Activated naive CD4-positive, alpha-beta T cell treated with anti-CD3 and anti-CD28 coated beads, Interleukin-2, amount 10 ng/mL, durations not matched to agents 7 days and 5 days (primary cell): Measurements from ENCODE around the gene FTSJ1.

ENCODE experiments used
- CTCF ChIA-PET: fragments of 350-600 bp; sonication (Branson Sonifier 250); formaldehyde crosslinking; loops from one replicate; lab custom pipeline; 2021; ENCODE audit warnings: antibody characterized with exemption; lab: Charles Lee
- DNase-seq: peaks from one replicate; pipeline ENCODE4 v3.0.0-alpha.2; 2020
- H3K27ac Mint-ChIP-seq: one replicate; pipeline ENCODE4 v1.8.0; 2021; ENCODE audit warnings: mild to moderate bottlenecking, moderate library complexity, mixed read lengths
- H3K27me3 Mint-ChIP-seq: one replicate; pipeline ENCODE4 v1.8.0; 2021; ENCODE audit warnings: mild to moderate bottlenecking, mixed read lengths
- H3K36me3 Mint-ChIP-seq: one replicate; pipeline ENCODE4 v1.8.0; 2021; ENCODE audit warnings: mixed read lengths
- H3K4me1 Mint-ChIP-seq: one replicate; pipeline ENCODE4 v1.8.0; 2021; ENCODE audit warnings: mixed read lengths
- H3K4me3 Mint-ChIP-seq: one replicate; pipeline ENCODE4 v1.8.0; 2021; ENCODE audit warnings: mild to moderate bottlenecking, moderate library complexity, mixed read lengths
- H3K9me3 Mint-ChIP-seq: one replicate; pipeline ENCODE4 v1.8.0; 2021; ENCODE audit warnings: mixed read lengths

Gene FTSJ1

DNA sequence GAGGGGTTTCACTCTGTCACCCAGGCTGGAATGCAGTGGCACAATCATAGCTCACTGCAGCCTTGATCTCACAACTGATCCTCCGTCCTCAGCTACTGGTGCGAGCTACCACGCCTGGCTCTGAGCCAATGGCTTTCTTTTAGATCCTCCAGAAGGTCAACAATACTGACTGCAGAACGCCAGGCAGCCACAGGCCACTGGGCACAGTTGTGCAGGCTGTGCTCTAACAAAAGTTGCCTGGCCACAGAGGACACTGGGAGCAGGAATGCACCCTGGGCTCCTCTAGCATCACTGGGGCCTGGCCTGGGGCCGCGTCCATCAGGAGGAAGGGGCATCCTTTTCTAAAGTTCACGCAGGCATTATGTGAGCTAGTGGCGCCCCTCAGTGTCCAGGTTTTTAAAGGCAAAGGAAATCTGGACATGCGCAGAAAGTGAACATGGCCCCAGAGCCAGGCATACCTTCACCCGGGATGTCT lies 17.9 kb downstream of the FTSJ1 start:
- Mint-ChIP-seq H3K4me1 (no peaks in the 10 kb centered on the region), H3K9me3 (no peaks in the 10 kb centered on the region), H3K36me3 (no peaks in the 10 kb centered on the region), H3K4me3 (no peak overlapping the region), H3K27me3 (peaks cover 22% of the 10 kb centered on the region), H3K27ac (no peak overlapping the region)
- peak; percentile 34 for DNase-seq
- CTCF ChIA-PET = interaction anchor here (0.9 to 1.8 kb wide), 3 partner anchors 14 to 20 kb away, joined by 3 to 4 read pairs (median 4); no protein-coding TSS in a partner anchor

DNA sequence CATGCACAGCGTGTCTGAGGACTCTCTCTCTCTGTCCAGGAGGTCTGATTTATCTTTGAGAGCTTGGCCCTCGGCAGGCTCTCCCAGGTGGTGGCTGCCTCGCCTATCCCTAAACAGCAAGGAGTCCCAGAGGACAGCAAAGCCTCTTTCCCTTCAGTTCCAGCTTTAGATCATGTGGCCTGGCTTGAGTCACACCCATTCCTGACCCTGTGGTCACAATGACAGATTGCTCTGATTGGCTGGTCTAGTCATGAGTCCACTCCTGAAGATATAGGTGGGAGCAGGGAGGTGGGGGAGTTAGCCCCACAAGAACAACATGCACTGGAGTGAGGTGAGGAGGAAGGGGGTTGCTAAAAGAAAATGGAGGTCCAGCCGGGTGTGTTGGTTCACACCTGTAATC lies 20.7 kb downstream of the FTSJ1 start:
- Mint-ChIP-seq H3K27ac (no peak overlapping the region), H3K4me1 (no peaks in the 10 kb centered on the region), H3K36me3 (no peaks in the 10 kb centered on the region), H3K9me3 (no peaks in the 10 kb centered on the region), H3K4me3 (no peak overlapping the region), H3K27me3 (peaks cover 35% of the 10 kb centered on the region)
- DNase-seq = no peak
- CTCF ChIA-PET = no interaction called here

DNA sequence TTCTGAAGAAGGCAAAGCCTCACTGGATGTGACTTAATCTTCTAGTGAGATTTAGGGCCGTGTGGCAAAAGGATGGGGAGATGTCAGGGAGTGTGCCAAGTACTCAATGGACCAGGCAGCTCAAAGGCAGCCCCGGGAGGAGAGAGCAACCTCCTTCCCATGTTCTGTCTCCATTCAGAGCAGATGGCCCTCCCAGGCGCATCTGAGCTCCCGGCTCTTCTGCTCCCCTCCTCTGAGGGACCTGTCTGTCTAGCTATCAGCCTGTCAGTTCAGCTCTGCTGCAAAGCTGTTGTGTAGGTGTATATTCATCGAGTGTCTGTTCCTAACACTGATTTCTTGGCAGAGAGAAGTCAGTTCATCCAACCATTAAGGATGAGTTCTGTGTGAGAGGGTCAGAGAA lies 21.9 kb downstream of the FTSJ1 start:
- CTCF ChIA-PET = no interaction called here
- DNase-seq = no peak
- Mint-ChIP-seq H3K36me3 (no peaks in the 10 kb centered on the region), H3K27me3 (peaks cover 35% of the 10 kb centered on the region), H3K4me1 (no peaks in the 10 kb centered on the region), H3K9me3 (no peaks in the 10 kb centered on the region), H3K27ac (no peak overlapping the region), H3K4me3 (no peak overlapping the region)

DNA sequence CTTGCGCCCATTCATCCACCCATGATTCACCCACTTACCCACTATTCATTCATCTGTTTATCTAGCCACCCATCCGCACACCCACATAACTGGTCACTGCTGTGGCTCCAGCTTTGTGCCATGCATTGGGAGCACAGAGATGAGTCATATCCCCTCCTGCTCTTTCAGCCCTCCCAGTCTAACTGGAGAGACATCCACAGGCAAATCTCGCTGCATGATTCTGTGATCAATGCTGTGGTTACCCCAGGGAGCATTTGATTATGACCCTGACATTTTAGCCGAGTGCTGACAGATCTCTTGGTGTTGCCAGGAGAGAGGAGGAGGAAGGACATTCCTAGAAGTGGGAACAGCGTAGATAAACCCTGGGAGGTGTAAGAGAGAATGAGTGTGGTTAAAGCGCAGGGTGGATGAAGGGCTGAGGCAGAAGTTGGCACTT lies 22.4 kb downstream of the FTSJ1 start:
- CTCF ChIA-PET = no interaction called here
- H3K27ac Mint-ChIP-seq = no peak overlapping the region
- no peaks in the 10 kb centered on the region for H3K36me3 Mint-ChIP-seq
- no peak overlapping the region for H3K4me3 Mint-ChIP-seq
- no peak for DNase-seq
- H3K27me3 Mint-ChIP-seq = peaks cover 35% of the 10 kb centered on the region
- H3K4me1 Mint-ChIP-seq = no peaks in the 10 kb centered on the region
- H3K9me3 Mint-ChIP-seq = no peaks in the 10 kb centered on the region

DNA sequence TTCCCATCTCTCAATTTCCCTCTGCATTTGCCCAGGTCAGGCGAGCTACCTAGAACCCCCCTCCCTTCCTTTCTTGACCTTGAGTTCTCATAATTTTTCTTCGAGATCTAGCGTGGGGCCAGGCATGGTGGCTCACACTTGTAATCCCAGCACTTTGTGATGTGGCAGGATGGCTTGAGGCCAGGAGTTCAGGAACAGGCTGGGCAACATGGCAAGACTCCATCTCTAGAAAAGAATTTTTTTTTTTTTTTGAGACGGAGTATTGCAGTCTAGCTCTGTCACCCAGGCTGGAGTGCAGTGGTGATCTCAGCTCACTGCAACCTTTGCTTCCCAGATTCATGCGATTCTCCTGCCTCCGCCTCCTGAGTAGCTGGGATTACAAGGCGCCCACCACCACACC lies 28.3 kb downstream of the FTSJ1 start:
- Mint-ChIP-seq H3K9me3 (no peaks in the 10 kb centered on the region), H3K4me1 (peaks cover 9% of the 10 kb centered on the region), H3K27me3 (peaks cover 18% of the 10 kb centered on the region), H3K4me3 (no peak overlapping the region), H3K36me3 (no peaks in the 10 kb centered on the region), H3K27ac (no peak overlapping the region)
- DNase-seq = no peak
- CTCF ChIA-PET = no interaction called here

DNA sequence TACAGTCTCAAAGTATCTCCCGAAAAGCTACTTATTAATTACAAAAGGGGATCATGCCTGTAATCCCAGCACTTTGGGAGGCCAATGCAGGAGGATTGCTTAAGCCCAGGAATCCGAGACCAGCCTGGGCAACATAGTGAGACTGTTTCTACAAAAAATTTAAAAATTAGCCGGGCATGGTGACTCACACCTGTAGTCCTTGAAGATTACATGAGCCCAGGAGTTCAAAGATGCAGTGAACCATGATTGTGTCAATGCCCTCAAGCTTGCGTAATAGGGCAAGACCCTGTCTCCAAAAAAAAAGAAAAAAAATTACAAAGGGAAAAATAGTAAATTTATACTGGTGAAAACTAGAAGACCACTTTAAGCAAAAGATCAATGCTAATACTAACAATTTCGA lies 29.5 kb downstream of the FTSJ1 start:
- no peaks in the 10 kb centered on the region for H3K9me3 Mint-ChIP-seq
- H3K27me3 Mint-ChIP-seq = peaks cover 11% of the 10 kb centered on the region
- no peak for DNase-seq
- peaks cover 3% of the 10 kb centered on the region for H3K36me3 Mint-ChIP-seq
- H3K27ac Mint-ChIP-seq = no peak overlapping the region
- H3K4me1 Mint-ChIP-seq = peaks cover 21% of the 10 kb centered on the region
- CTCF ChIA-PET = no interaction called here
- no peak overlapping the region for H3K4me3 Mint-ChIP-seq

DNA sequence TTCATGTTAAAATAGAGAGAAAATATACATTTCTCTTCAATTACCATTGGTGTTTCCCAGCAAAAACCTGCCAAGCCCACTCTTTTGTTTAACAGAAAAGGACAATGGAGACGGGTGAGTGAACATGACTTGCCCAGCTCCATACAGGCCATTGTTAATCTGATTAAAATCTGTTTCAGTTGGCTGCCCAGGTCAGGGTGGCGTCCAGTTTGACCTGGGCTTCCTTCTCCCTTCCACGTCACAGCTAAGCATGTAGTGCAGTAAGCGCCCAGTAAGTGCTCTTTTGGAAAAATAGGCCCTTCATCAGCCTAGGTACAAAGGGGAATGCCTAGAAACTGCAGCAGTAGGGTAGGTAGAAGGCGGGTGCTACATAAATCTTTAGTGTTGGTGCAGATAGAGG lies 31.2 kb downstream of the FTSJ1 start:
- Mint-ChIP-seq H3K9me3 (no peaks in the 10 kb centered on the region), H3K36me3 (peaks cover 12% of the 10 kb centered on the region), H3K4me3 (peak overlapping the region; percentile 26), H3K4me1 (peaks cover 34% of the 10 kb centered on the region), H3K27me3 (peaks cover 8% of the 10 kb centered on the region), H3K27ac (no peak overlapping the region)
- CTCF ChIA-PET = no interaction called here
- DNase-seq = no peak

DNA sequence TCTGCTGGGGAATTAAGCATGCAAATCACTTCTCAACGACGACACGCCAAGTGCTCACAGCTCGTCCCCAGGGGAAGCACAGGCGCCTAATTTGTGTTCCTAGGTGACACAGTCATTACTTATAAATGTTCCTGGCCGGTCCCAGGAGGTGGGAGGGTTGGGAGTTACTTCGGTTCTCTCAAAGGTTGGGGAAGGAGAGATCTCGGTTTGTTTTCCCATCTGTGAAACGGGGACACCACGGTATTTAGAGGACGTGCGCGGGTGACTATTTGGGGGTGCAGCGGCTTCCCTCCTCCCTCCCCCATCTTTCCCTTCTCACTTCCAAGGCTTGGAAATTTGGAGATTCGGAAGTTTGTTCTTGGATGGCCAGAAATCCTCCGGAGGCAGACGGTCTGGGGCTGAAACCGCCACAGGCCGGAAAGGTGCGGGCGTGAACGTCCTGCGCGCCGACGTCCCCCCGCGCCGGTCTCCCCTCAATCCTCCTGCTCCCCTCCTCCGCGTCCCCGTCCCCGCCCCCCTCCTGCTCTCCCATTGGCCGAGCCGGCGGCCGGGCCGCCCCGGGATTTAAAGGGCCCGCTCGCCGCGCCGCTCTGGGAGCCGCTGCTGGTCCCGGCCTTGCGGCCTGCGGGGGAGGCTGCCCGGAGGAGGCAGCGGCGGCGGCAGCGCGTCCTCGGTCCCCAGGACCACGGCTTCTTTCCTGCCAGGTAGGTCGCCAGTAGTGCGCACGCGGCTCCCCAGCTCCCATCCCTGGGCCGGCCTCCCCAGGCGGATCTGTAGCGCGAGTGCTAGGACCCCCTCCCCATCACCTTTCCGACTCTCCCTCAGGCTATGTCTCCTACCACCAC lies 32.6 kb downstream of the FTSJ1 start, which contains the start of gene PORCN:
TSS of gene PORCN (plus strand) at position 593 of the 845 bp plus-strand sequence. CDS start 829 bp downstream, outside the sequence.
- peaks cover 7% of the 10 kb centered on the region for H3K27me3 Mint-ChIP-seq
- H3K27ac Mint-ChIP-seq = peak within 1 kb of the TSS; percentile 88
- H3K9me3 Mint-ChIP-seq = no peaks in the 10 kb centered on the region
- H3K4me3 Mint-ChIP-seq = peak within 1 kb of the TSS; percentile 90
- H3K36me3 Mint-ChIP-seq = peaks cover 16% of the 10 kb centered on the region
- peaks cover 34% of the 10 kb centered on the region for H3K4me1 Mint-ChIP-seq
- peak; percentile 88 for DNase-seq
- CTCF ChIA-PET = no interaction called here

DNA sequence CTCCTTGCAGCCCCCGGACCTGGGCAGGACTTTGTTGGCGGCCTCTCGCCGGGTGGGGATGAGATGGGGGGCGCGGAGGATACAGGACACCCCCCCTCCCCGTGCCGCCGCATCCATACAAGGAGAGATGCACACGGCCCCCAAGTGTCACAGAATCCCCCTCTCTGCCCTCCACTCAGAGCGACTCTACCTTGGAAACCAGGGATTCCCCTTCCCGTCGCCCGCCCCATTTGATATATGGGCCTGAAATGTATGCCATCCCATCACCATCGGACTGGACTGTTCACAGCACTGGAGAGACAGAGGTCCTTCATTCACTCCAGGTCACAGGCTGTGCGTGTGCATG lies 33.2 kb downstream of the FTSJ1 start:
- Mint-ChIP-seq H3K4me1 (peaks cover 34% of the 10 kb centered on the region), H3K4me3 (peak overlapping the region; percentile 90), H3K27ac (peak overlapping the region; percentile 88), H3K9me3 (no peaks in the 10 kb centered on the region), H3K27me3 (peaks cover under 1% of the 10 kb centered on the region), H3K36me3 (peaks cover 16% of the 10 kb centered on the region)
- CTCF ChIA-PET = no interaction called here
- peak; percentile 24 for DNase-seq

DNA sequence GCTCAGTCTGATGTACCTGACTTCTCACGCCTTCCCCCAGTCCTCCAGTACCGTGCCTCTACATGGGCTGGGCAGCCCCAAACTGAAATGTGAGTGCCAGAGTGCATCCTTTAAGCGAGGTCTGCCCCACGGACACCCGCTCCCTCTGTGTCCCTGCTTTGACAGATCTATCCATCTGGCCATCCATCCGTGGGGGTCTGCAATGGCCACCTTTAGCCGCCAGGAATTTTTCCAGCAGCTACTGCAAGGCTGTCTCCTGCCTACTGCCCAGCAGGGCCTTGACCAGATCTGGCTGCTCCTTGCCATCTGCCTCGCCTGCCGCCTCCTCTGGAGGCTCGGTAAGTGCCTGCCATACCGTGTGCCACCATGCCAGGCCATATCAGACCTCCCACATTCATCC lies 33.6 kb downstream of the FTSJ1 start:
- CTCF ChIA-PET = no interaction called here
- H3K36me3 Mint-ChIP-seq = peaks cover 19% of the 10 kb centered on the region
- H3K27ac Mint-ChIP-seq = peak overlapping the region; percentile 88
- H3K4me3 Mint-ChIP-seq = peak overlapping the region; percentile 90
- H3K27me3 Mint-ChIP-seq = no peaks in the 10 kb centered on the region
- peaks cover 34% of the 10 kb centered on the region for H3K4me1 Mint-ChIP-seq
- no peak for DNase-seq
- H3K9me3 Mint-ChIP-seq = no peaks in the 10 kb centered on the region

DNA sequence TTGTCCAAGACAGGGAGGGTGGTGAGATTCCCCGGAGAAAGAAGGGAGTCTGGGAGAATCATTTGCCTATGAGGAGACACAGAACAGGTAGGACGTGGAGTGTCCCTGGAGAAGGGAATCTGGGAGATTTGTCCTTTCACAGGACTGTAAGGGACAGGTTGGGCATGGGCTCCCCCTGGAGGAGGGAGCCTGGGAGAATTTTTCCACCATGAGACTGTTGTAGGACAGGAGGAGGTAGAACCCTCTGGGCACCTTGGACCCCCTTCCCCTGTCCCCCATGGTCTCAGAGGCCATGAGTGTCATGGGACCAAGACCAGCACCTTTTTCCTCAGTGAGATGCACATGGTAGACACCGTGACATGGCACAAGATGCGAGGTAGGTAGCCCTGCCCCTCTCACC lies 35.6 kb downstream of the FTSJ1 start:
- H3K4me1 Mint-ChIP-seq = peaks cover 43% of the 10 kb centered on the region
- no peak overlapping the region for H3K4me3 Mint-ChIP-seq
- no peak overlapping the region for H3K27ac Mint-ChIP-seq
- CTCF ChIA-PET = no interaction called here
- H3K9me3 Mint-ChIP-seq = no peaks in the 10 kb centered on the region
- no peaks in the 10 kb centered on the region for H3K27me3 Mint-ChIP-seq
- DNase-seq = no peak
- H3K36me3 Mint-ChIP-seq = peaks cover 32% of the 10 kb centered on the region

DNA sequence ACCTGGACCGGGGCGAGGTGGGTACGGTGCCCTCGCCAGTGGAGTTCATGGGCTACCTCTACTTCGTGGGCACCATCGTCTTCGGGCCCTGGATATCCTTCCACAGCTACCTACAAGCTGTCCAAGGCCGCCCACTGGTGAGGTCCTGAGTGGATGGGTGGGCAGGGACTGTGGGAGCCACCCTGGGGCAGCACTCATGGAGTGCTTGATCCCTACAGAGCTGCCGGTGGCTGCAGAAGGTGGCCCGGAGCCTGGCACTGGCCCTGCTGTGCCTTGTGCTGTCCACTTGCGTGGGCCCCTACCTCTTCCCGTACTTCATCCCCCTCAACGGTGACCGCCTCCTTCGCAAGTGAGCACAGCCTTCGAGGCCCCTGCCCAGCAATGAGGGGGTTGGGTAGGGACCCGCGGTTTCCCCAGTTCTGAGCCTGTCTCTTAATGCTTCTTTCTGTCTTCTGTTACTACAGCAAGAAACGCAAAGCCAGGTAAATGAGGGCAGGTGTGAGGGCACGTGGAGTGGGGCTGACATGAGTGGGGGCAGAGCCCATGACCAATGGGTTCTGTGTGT lies 36.5 kb downstream of the FTSJ1 start:
- no peak for DNase-seq
- Mint-ChIP-seq H3K27me3 (no peaks in the 10 kb centered on the region), H3K9me3 (no peaks in the 10 kb centered on the region), H3K36me3 (peaks cover 32% of the 10 kb centered on the region), H3K4me1 (peaks cover 46% of the 10 kb centered on the region), H3K4me3 (no peak overlapping the region), H3K27ac (no peak overlapping the region)
- CTCF ChIA-PET = no interaction called here

DNA sequence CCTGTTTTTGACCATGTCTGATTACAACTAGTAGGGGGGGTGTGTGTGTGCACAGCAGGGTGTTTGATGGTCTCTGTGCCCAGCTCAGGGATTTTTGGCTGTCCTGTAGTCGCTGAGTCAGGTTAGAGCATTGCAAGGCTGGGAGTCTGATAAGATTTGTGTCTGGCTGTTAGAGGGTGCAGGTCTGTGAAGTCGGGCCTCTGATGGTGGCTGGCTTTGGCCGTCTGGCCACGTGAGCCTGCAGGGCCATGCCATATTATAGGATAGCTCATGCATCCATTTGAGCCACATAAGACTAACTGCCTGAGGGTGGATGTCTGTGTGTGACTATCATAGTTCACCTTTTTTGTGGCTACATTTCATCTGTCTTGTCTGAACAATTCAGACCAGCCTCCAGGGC lies 37.7 kb downstream of the FTSJ1 start:
- no peaks in the 10 kb centered on the region for H3K27me3 Mint-ChIP-seq
- no peaks in the 10 kb centered on the region for H3K9me3 Mint-ChIP-seq
- peaks cover 32% of the 10 kb centered on the region for H3K36me3 Mint-ChIP-seq
- CTCF ChIA-PET = no interaction called here
- peaks cover 41% of the 10 kb centered on the region for H3K4me1 Mint-ChIP-seq
- H3K4me3 Mint-ChIP-seq = no peak overlapping the region
- DNase-seq = no peak
- H3K27ac Mint-ChIP-seq = no peak overlapping the region

DNA sequence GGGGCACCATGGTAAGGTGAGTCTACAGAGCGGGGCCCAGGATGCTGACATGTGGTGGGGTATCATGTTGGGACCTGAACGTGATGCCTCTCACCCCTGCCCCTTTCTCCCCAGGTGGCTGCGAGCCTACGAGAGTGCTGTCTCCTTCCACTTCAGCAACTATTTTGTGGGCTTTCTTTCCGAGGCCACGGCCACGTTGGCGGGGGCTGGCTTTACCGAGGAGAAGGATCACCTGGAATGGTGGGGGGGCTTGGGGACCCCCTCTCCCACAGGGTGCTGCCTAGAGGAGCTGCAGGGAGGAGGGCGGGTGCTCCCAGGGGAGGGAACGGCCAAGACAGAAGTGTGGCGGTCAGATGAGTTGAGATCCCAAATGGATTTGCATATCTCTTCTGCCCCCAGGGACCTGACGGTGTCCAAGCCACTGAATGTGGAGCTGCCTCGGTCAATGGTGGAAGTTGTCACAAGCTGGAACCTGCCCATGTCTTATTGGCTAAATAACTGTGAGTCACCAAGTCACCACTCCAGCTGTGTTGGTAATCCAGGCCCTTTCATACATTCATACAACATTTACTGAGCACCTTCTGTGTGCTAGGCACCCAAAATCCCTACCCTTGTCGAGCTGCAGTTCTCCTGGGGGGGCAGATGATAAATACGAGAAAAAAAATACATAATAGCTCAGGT lies 38.3 kb downstream of the FTSJ1 start:
- Mint-ChIP-seq H3K9me3 (no peaks in the 10 kb centered on the region), H3K27ac (no peak overlapping the region), H3K27me3 (no peaks in the 10 kb centered on the region), H3K36me3 (peaks cover 34% of the 10 kb centered on the region), H3K4me3 (no peak overlapping the region), H3K4me1 (peaks cover 43% of the 10 kb centered on the region)
- DNase-seq = no peak
- CTCF ChIA-PET = no interaction called here
